Right ventricle myocardium inferior (tissue), 1 donor: ENCODE measurements around the gene RIBC2. TPM values are rescaled to one million over a fixed set of nuclear protein-coding genes. Genes with fewer than 3 reads are reported as not detected.
"Not testable (repeated sequence)": the region's sequence is repeated elsewhere in the genome, so short reads cannot be mapped to it uniquely, and the experiment has no call there.

Source experiments
- ATAC-seq: fragments of 200-7000 bp; cut with Tn5 transposase; one replicate; pipeline ENCODE4 v1.9.1; 2020; ENCODE audit warnings: mild to moderate bottlenecking, moderate library complexity
- DNase-seq: peaks from one replicate; pipeline ENCODE4 v3.0.0; 2021; ENCODE audit errors: missing footprints
- intact Hi-C: fragments of 100-400 bp; cut with DNase I; formaldehyde crosslinking; loops from one replicate; pipeline ENCODE4 v1.11.0; 2022
- total RNA-seq: library from RNA; stranded (reverse); fragmentation: NEBNext Ultra II Directional; extraction: Animal tissue kit (Norgen Biotek cat#: 25700); gene quantifications from one replicate; pipeline ENCODE4 v1.2.1, GENCODE V29; 2021
- donor health status: DM: no; HTN: yes; CAD: no; lungs with severe emphysema.

The RIBC2 gene
- total RNA-seq, 1 donor from 2014 or later, result 0.51 TPM

DNA sequence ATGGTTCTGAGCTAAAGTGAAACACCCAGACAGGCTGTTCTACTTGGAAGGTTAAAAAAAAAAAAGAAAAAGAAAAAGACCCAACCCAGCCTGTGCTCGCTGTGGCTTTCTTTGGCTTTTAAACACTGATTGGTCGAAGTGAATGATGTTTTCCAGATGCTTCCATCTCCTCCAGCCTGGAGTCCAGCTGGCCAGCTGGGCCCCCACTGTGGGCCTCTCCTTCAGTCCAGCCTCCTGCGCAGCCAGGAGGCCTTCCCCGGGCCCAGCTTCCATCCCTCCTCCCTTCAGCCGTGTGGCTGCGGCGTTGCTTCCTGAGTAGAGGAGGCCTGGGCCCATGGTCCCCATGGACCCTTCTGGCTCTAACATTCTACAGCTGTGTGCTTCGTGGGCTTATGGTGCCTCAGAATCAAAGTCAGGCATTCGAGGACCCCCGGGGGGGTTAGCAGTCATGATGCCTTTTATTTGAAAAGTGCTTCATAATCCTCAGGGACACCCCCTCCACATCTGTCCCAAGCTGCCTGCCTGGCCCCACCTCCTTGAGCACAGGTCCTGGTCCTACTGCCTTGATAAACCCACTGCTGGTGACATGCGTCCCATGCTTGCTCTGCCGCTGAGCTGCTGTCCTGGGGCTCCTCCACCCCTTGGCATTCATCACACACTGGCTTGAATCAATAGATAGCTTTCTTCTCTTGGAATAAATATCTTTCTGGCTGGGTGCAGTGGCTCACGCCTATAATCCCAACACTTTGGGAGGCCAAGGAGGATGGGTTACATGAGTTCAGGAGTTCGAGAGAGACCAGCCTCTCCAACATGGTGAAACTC lies 47.0 kb downstream of the RIBC2 start:
- ATAC-seq (peak; percentile 98), DNase-seq (peak; percentile 91)
- intact Hi-C loops, result loop anchor here (5.0 kb wide), 1 partner anchor 37 kb away; no protein-coding TSS in a partner anchor

DNA sequence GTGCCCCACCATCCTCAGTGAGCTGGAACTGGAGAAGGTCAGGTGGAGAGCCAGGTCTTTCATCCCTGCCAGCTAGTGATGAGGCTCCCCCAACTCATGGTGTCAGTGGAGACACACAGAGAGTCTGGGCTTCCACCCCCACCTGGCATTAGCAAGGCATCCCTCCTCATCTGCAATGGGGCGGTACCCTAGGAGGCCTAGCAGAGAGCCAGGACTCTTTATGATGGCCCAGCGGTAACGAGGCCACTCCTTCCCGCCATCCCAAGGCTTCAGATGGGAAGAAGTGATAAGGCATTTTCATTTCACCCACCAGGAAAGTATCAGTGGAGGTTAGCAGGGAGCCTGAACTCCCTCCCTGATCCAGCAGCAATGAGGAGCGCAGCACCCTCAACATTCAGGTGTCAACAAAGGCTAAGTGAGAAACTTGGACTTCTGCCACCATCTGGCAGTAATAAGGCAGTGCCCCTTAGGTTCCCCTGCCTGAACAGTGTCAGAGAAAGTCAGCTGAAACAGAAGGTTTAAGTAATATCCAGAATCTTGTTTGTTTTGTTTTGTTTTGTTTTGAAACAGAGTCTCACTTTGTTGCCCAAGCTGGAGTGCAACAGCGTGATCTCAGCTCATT lies 48.7 kb downstream of the RIBC2 start:
- intact Hi-C loops, result loop anchor here (5.0 kb wide), 1 partner anchor 35 kb away; no protein-coding TSS in a partner anchor
- DNase-seq (no peak), ATAC-seq (no peak)

DNA sequence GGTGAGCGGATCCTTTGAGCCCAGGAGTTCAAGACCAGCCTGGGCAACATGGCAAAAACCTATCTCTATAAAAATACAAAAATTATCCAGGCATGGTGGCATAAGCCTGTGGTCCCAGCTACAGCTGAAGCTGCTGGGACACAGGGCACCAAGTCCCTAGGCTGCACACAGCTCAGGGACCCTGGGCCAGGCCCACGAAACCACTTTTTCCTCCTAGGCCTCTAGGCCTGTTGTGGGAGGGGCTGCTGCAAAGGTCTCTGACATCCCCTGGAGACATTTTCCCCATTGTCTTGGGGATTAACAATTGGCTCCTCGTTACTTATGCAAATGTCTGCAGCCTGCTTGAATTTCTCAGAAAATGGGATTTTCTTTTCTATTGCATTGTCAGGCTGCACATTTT lies 50.2 kb downstream of the RIBC2 start:
- ATAC-seq, DNase-seq: not testable (repeated sequence)
- intact Hi-C loops, result loop anchor here (5.0 kb wide), 1 partner anchor 34 kb away; no protein-coding TSS in a partner anchor

DNA sequence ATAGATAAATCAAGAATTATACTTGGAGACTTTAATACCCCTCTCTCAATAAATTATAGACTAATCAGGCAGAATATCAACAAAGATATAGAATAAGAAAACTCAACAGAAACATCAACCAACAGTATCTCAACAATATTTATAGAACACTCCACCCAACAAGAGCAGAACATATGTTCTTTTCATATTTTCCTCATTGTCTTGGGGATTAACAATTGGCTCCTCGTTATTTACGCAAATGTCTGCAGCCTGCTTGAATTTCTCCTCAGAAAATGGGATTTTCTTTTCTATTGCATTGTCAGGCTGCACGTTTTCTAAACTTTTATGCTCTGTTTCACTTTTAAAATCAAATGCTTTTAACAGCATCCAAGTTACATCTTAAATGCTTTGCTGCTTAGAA lies 52.1 kb downstream of the RIBC2 start:
- intact Hi-C loops, result no loop called here
- no peak for ATAC-seq
- DNase-seq, result no peak

GRCh38 chr22:45468872-45469271 lies 55.4 kb downstream of the RIBC2 start:
- ATAC-seq (no peak), DNase-seq (no peak)
- intact Hi-C loops, result no loop called here

GRCh38 chr22:45469281-45470073 lies 56.0 kb downstream of the RIBC2 start:
- ATAC-seq (peak; percentile 43), DNase-seq (no peak)
- intact Hi-C loops, result no loop called here

DNA sequence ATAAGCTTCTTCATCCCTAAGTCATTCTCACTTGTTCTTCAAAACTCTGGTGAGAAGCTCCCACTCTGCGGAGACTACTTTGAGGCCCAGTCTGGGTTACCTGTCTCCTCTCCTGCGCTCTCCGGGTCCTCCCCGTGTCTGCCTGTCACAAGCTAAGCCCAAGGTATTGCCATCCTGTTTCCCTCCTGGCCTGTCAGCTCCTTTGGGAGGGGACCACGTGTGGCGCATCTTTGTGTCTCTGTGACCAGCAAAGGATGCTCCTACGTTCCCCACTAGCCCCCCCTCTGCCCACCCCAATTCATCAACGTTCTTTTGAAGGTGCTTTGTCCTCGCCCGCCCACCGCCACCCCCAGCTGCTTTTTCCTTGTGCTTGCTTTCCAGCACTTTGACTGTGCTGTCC lies 57.4 kb downstream of the RIBC2 start:
- DNase-seq (no peak), ATAC-seq (no peak)
- intact Hi-C loops, result no loop called here

DNA sequence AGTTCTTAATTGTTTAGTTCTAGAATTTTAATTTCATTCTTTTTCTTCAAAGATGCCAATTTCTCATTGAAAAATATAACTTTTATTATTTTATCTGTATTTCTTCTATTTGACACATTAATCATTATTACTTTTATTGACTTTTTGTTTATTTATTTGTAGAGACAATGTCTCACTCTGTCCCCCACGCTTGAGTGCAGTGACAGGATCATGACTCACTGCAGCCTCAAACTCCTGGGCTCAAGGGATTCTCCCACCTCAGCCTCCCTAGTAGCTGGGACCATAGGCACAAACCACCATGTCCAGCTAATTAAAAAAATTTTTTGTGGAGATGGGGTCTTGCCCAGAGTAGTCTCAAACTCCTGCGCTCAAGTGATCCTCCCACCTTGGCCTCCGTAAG lies 58.9 kb downstream of the RIBC2 start:
- ATAC-seq (no peak), DNase-seq (no peak)
- intact Hi-C loops, result no loop called here

GRCh38 chr22:45473626-45474237 lies 60.2 kb downstream of the RIBC2 start:
- DNase-seq, result no peak
- ATAC-seq, result peak; percentile 30
- intact Hi-C loops, result loop anchor here (2.0 kb wide), 1 partner anchor 23 kb away; no protein-coding TSS in a partner anchor

GRCh38 chr22:45475063-45475747 lies 61.7 kb downstream of the RIBC2 start:
- ATAC-seq (no peak), DNase-seq (no peak)
- intact Hi-C loops, result loop anchor here (2.0 kb wide), 1 partner anchor 22 kb away; no protein-coding TSS in a partner anchor

DNA sequence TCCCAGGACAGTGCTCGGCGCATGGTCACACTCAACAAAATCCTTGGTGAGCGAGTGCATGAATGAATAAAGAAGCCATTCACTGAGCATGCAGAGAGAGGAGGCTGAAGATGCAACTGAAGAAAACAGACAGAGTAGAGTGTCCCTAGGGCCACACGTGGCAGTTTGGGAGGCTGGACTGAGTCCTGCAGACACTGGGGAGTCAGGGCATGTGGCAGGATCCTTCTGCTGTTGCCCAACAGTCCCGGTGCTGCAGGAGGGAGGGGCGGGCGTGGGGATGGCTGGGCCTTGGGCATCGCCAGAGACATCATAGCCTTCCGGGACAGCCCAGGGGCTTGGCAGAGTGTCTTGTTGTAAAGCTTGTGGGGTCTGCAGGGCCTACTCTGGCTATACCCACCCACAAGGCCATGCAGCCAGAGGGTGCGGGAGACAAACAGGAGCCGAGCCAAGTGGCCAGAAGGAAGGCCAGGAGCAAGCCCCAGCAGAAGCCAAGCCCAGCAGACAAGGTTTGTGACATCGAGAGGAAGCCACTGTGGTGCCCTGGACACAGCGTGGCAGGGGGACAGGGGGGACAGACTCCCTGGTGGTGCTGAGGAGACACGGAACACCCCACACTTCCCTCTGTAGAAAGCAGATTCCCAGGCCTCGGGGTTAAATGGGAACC lies 62.5 kb downstream of the RIBC2 start:
- DNase-seq, result no peak
- ATAC-seq, result peak; percentile 63
- intact Hi-C loops, result loop anchor here (2.0 kb wide), 1 partner anchor 21 kb away; no protein-coding TSS in a partner anchor

- DNase-seq (no peak), ATAC-seq (no peak)
Observed at GRCh38 chr22:45476814-45477213, 63.3 kb downstream of the RIBC2 start.

DNA sequence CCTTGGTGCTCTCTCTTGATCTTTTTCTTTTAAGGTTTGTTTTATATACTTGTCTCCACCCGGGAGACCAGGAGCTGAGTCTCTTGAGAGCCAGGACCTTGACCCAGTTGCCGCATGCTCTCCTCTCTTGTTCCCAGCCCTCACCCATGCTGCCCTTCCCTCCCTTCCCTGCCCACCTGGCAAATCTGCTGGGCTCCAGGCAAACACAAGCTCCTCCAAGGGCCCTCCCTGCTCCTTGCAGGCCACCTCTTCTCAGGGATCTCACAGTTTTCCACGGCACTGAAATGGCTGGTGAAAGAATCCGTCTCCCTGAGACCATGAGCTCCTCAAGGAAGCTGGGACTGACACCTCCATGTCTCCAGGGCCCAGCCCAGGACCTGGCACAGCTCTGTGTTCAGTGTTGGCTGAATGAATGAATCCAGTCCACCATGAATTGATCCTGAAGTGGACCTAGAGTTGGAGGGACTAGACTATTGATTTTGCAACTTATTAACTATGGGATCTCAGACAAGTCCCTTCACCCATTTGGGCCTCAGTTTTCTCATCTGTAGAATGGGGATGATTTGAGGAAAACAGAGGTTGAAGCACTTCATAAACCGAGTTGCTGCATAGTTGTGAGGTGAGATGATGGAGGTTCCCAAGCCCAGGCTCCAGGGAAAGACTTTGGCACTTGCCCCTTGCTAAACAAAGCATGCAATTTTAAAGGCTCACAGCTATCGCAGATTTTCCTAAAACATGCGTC lies 64.0 kb downstream of the RIBC2 start:
- no peak for DNase-seq
- intact Hi-C loops, result no loop called here
- ATAC-seq, result no peak

More at GRCh38 chr22:45476814-45477213, 63.3 kb downstream of the RIBC2 start:
- intact Hi-C loops, result no loop called here

- ATAC-seq (peak; percentile 26), DNase-seq (no peak)
- intact Hi-C loops, result no loop called here
Observed at GRCh38 chr22:45478108-45478771, 64.7 kb downstream of the RIBC2 start.

DNA sequence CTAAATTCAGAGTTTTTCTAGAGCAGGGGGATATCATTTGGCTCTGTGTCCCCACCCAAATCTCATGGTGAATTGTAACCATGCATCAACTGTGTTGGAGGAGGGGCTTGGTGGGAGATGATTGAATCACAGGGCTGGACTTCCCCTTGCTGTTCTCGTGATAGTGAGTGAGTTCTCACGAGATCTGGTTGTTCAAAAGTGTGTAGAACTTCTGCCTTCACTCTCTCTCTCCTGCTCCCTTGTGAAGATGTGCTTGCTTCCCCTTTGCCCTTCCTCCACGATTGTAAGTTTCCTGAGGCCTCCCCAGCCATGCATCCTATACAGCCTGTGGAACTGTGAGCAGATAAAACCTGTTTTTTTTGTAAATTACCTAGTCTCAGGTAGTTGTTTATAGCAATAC lies 67.2 kb downstream of the RIBC2 start:
- ATAC-seq (no peak), DNase-seq (no peak)
- intact Hi-C loops, result no loop called here

DNA sequence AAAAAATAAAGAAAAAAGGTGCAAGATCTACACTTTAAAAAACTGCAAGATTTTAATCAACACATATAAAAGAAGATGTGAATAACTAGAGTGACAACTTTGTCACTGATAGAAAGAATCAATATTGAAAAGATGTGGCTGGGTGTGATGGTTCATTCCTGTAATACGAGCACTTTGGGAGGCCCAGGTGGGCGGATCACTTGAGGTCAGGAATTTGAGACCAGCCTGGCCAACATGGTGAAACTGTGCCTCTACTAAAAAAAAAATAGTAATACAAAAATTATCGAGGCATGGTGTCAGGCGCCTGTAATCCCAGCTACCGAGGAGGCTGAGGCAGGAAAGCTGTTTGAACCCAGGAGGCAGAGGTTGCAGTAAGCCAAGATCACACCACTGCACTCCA lies 68.2 kb downstream of the RIBC2 start:
- ATAC-seq (no peak), DNase-seq (no peak)
- intact Hi-C loops, result no loop called here
